Thyroid gland (tissue), 4 donors: ENCODE data around the gene SPECC1. TPM values are rescaled to one million over a fixed set of nuclear protein-coding genes. Genes with fewer than 3 reads are reported as not detected.
"Not testable (repeated sequence)": the region's sequence is repeated elsewhere in the genome, so short reads cannot be mapped to it uniquely, and the experiment has no call there.

Source experiments
- DNase-seq, 2 donors: peaks; one replicate each; pipeline ENCODE4 v3.0.0-alpha.2; 2019
- H3K27ac ChIP-seq, 3 donors: fragments of 200-600 bp; sonication (generic); 1 replicate in 2 of 3; 2 replicates in 1 of 3; pipeline ENCODE4 v1.5.1; 2016 to 2019; ENCODE audit warnings: mild to moderate bottlenecking in 1 of 3, moderate library complexity in 1 of 3
- H3K27me3 ChIP-seq: fragments of 200-600 bp; sonication (generic); one replicate; pipeline ENCODE4 v1.5.1; 2019
- H3K36me3 ChIP-seq, 2 donors: fragments of 200-600 bp; sonication (generic); one replicate each; pipeline ENCODE4 v1.5.1; 2016 to 2019
- H3K4me1 ChIP-seq, 2 donors: fragments of 200-600 bp; sonication (generic); one replicate each; pipeline ENCODE4 v1.5.1; 2017 to 2019
- H3K4me3 ChIP-seq, 3 donors: fragments of 200-600 bp; sonication (generic); replicated peaks in 1 of 3; 1 replicate in 2 of 3; 2 replicates in 1 of 3; pipeline ENCODE4 v1.5.1; 2016; ENCODE audit warnings: mild to moderate bottlenecking in 1 of 3
- H3K9me3 ChIP-seq: fragments of 200-600 bp; sonication (generic); one replicate; pipeline ENCODE4 v1.5.1; 2017
- CTCF ChIP-seq, 6 experiments: fragments of 200-600 bp in 3 of 6; fragments of 450-650 bp in 3 of 6; sonication (generic) in 3 of 6; IDR thresholded peaks; one replicate each; pipeline ENCODE4 v1.5.1; 2016 to 2019; ENCODE audit warnings: antibody characterized with exemption in 6 of 6, mild to moderate bottlenecking in 2 of 6, inconsistent platforms in 1 of 6, moderate library complexity in 1 of 6
- POLR2A ChIP-seq, 2 donors: fragments of 450-650 bp; IDR thresholded peaks; one replicate each; pipeline ENCODE4 v1.6.1; 2017; ENCODE audit warnings: antibody characterized with exemption in 2 of 2, mild to moderate bottlenecking in 2 of 2, moderate library complexity in 1 of 2
- WGBS, 2 donors: methylation state at CpG; one replicate each; pipeline ENCODE4 v1.1.5; 2017; 5-methylcytosine and 5-hydroxymethylcytosine counted together
- intact Hi-C: fragments of 100-400 bp; cut with DNase I; formaldehyde crosslinking; loops from one replicate; pipeline ENCODE4 v1.15.1; 2023
- total RNA-seq, 4 donors: library from RNA; depleted of rRNA; stranded (reverse); fragments of >200 nt; gene quantifications; one replicate each; pipeline ENCODE4 v1.2.3, GENCODE V29; 2016

The SPECC1 gene
- total RNA-seq, 4 donors from 2014 or later = 19.8 to 41.5 (median 24.4) TPM

GRCh38 chr17:20224379-20224778 lies 215.2 kb downstream of the SPECC1 start:
- H3K36me3 ChIP-seq = no peaks in the 10 kb centered on the region
- intact Hi-C loops = no loop called here
- no peak overlapping the region for H3K4me3 ChIP-seq
- DNase-seq = no peak
- no peak overlapping the region for H3K27ac ChIP-seq
- no peaks in the 10 kb centered on the region for H3K27me3 ChIP-seq
- H3K9me3 ChIP-seq = no peaks in the 10 kb centered on the region
- no peak for TF ChIP-seq POLR2A (IDR thresholded peaks at IDR 0.05)
- TF ChIP-seq CTCF (IDR thresholded peaks at IDR 0.05) = no peak
- H3K4me1 ChIP-seq = peaks cover 0 to 3% of the 10 kb centered on the region in 2 donors
- 56 to 71% methylated on average over 3 of the region's 3 CpGs for WGBS, 2 donors

- intact Hi-C loops = loop anchor here (5.0 kb wide), 1 partner anchor 103 kb away; no protein-coding TSS in a partner anchor
- Histone ChIP-seq H3K27me3 (no peaks in the 10 kb centered on the region), H3K4me3 (no peak overlapping the region), H3K9me3 (no peaks in the 10 kb centered on the region), H3K36me3 (no peaks in the 10 kb centered on the region), H3K27ac (no peak overlapping the region), H3K4me1 (peaks cover 0 to 3% of the 10 kb centered on the region in 2 donors)
- TF ChIP-seq CTCF (IDR thresholded peaks at IDR 0.05) (no peak), POLR2A (IDR thresholded peaks at IDR 0.05) (no peak)
- no peak for DNase-seq
- 90 to 93% methylated on average over 7 of the region's 7 CpGs for WGBS, 2 donors
Observed at GRCh38 chr17:20225162-20226115, 216.3 kb downstream of the SPECC1 start.

- WGBS, 2 donors = 41 to 42% methylated on average over 8 of the region's 8 CpGs
- peak; percentile 74 to 83 for DNase-seq
- H3K4me1 ChIP-seq = peaks cover 0 to 3% of the 10 kb centered on the region in 2 donors
- H3K27me3 ChIP-seq = no peaks in the 10 kb centered on the region
- H3K9me3 ChIP-seq = no peaks in the 10 kb centered on the region
- no peaks in the 10 kb centered on the region for H3K36me3 ChIP-seq
- intact Hi-C loops = loop anchor here (5.0 kb wide), 1 partner anchor 105 kb away; no protein-coding TSS in a partner anchor
- TF ChIP-seq POLR2A (IDR thresholded peaks at IDR 0.05) (no peak), CTCF (IDR thresholded peaks at IDR 0.05) (peak in 5 of 6 experiments; percentile 50 to 84 (median 64))
- H3K4me3 ChIP-seq = no peak overlapping the region
- H3K27ac ChIP-seq = no peak overlapping the region
Observed at GRCh38 chr17:20226814-20227482, 217.8 kb downstream of the SPECC1 start.

GRCh38 chr17:20227720-20228370 lies 218.7 kb downstream of the SPECC1 start:
- DNase-seq, H3K36me3 ChIP-seq, H3K4me1 ChIP-seq, H3K9me3 ChIP-seq, H3K27me3 ChIP-seq, H3K27ac ChIP-seq, H3K4me3 ChIP-seq: not testable (repeated sequence)
- WGBS, 2 donors = 91 to 95% methylated on average over 11 of the region's 11 CpGs
- intact Hi-C loops = loop anchor here (5.0 kb wide), 1 partner anchor 106 kb away; no protein-coding TSS in a partner anchor

GRCh38 chr17:20228410-20228809 lies 219.3 kb downstream of the SPECC1 start:
- Histone ChIP-seq H3K27me3 (no peaks in the 10 kb centered on the region), H3K4me1 (peaks cover 0 to 3% of the 10 kb centered on the region in 2 donors), H3K36me3 (peaks cover 0 to 8% of the 10 kb centered on the region in 2 donors), H3K27ac (no peak overlapping the region), H3K9me3 (no peaks in the 10 kb centered on the region), H3K4me3 (no peak overlapping the region)
- TF ChIP-seq POLR2A (IDR thresholded peaks at IDR 0.05) = no peak
- TF ChIP-seq CTCF (IDR thresholded peaks at IDR 0.05) = no peak
- intact Hi-C loops = loop anchor here (5.0 kb wide), 1 partner anchor 106 kb away; no protein-coding TSS in a partner anchor
- no peak for DNase-seq
- 91 to 100% methylated on average over 1 of the region's 1 CpG for WGBS, 2 donors
